Measurements from ENCODE around the gene CASK.
"Not testable (repeated sequence)": the region's sequence is repeated elsewhere in the genome, so short reads cannot be mapped to it uniquely, and the experiment has no call there.

The CASK gene

DNA sequence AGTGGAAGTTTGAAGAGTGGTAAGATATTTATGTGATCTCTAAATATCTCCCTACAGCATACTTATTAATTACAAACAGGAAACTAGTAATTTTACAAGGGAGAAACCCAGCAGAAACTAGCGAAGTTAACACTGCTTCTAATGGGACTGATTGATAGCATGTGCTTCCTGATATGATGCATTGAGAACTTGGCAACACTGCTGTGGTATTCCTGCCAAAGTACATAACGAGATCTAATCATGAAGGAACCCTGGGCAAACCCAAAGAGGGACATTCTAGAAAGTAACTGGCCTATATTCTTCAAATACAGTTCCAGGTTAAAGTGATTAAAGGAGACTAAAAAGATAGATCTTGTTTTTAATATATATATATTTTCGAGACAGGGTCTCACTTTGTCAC lies 239.2 kb downstream of the CASK start:
- no peak for DNase-seq

DNA sequence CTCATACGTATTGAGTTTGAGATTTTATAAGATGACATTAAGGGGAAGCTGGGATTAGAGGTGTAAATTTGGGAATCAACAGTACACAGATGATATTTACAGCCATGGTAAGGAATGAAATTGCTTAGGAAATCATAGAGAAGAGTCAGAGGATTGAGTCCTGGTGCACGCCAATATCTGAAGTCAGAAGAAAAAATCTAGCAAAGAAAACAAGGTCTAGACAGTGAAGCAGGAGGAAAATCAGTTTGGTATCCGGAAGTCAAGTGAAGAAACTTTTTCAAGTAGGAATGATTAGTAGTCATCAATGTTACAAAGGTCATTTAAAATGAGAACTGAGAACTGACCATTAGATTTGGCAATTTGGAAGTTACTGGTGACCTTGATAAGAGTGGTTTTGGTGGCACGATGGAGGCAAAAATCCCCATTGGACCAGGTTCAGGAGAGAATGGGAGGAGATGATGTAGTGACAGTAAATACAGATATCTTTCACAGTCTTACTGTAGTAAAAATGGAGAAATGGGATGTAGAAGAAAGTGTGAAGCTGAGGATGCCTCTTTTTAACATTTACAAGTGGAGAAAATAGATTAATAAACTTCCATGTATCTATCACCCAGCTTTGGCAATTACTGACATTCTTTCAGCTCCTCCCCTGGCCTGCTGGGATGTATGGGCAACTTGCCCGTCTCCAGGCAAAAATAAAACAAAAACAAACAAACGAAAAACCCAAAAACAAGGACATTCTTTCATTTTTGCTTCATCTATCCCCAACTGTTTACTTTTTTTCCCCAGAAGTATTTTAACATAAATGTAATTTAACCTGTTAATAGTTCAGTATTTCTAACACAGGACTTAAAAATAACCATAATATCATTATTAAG lies 245.9 kb downstream of the CASK start:
- DNase-seq = no peak

DNA sequence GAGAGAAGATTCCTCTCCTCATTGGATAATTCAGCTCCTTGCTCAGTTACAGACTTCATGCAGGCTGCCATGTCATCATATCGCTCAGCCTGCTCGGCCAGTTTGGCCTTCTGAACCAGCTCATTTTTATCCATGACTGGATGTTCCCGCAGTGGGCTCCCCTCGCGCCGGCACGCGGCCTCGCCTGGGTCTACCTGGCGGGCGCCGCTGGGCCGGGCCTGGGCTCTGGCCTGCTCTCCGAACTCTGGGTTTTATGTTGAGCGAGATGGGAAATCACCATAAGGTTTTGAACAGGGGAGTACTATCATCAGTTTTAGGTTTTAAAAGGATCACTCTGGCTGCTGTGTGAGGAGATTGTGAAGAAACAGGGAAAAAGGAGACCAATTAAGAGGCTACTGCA lies 247.0 kb downstream of the CASK start:
- DNase-seq = not testable (repeated sequence)

DNA sequence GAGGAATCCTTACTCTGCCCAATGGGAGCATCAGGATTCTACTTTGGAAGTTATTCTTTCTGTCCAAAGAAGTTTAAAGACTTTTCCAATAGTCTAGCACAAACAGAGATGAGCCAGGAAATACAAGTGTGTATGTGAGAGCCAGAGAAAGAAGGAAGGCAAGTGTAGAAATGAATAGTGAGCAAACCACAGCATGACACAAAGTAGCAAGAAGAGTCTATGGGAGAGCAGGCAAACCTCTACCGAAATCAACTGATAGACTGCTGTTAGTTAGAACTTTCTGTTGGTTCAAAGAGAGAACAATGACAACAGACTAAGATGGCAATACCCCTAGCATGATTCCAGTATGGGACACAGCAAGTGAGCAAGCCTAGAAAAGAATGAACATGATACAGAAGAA lies 250.7 kb downstream of the CASK start:
- no peak for DNase-seq

DNA sequence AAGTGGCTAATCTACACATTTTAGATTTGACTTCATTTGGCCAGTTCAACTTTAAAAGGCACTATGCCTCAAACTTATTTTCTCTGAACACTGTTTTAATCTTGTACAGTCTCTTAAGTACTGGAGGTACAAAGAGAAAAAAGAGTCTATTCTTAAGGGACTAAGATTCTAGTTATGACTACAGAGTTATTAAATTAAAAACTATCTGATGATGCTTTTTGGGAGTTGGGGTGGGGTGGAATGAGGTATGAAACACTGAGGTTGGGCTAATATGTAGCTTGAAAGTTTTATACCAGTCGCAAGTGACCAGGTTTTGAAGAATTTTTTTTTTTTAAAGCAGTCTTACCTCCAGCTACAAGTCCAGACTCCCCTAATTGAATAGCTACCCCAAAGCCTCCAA lies 252.3 kb downstream of the CASK start:
- no peak for DNase-seq

DNA sequence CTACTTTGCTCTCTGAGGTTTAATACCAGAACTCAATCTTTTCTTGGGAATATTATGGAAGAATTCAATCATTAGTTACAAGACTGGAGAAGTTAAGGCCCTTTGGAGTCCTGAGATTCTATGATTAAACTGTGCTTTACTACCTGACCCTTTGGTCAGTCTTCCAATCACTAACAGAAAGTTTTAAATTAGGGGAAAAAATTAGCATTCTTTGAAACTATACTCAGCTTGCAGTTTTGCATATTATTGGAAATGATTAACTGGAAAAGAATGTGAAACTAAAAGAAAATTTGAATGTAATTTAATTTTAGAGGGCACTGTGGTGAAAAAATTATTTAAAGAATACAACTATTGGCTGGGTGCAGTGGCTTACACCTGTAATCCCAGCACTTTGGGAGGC lies 253.2 kb downstream of the CASK start:
- DNase-seq = no peak

DNA sequence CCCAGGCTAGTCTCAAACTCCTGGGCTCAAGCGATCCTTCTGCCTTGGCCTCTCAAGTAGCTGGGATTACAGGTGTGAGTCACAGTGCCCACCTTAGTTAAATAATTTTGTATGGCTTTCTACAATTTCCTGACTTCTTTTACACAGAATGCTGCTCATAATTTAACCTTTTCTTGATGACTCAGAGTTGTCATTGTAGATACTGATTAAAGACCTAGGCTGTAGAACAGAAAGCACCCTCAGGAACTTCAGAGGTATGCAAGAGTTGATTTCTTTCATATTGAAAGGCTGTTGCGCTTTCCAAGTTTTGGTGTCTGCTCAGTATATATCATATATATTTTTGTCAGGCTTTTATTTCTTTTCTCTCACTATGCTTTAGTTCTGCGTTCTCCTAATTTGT lies 255.7 kb downstream of the CASK start:
- DNase-seq = no peak

DNA sequence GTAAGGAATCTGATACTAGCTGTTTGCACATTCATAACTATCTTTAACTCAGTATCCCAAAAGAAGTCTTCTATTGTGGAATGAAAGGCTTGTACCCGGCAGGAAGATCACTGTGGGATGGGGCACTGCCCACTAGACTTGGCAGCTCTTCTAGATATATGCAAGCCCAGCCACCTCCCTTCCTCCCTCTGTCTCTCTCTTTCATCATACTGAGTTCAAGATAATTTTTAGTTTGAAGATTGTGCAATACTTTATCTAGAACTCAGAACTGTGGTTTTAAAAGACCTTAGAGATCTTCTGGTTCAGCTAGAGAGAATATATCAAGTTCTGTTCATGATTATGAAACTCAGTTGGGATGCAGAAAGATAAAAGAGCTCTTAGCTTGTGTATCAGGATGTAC lies 257.1 kb downstream of the CASK start:
- DNase-seq = no peak

DNA sequence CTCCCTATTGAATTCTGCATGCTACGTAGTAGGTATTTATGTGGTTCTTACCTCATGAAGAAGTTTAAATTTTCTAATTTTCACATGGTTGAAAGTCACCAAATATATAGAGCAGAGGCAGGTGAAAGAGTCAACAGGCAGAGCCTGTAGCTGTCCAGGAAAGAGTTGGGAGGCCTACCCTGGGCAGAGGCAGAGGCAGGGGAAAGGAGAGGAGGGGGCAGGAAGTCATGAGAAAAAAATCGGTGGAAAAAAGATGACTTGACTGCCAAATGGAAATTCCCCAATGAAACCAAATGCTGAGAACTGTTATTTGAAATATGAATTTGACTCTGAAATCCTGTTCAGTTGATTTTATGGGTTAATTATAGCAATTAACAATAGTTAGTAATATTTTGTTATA lies 257.7 kb downstream of the CASK start:
- no peak for DNase-seq

DNA sequence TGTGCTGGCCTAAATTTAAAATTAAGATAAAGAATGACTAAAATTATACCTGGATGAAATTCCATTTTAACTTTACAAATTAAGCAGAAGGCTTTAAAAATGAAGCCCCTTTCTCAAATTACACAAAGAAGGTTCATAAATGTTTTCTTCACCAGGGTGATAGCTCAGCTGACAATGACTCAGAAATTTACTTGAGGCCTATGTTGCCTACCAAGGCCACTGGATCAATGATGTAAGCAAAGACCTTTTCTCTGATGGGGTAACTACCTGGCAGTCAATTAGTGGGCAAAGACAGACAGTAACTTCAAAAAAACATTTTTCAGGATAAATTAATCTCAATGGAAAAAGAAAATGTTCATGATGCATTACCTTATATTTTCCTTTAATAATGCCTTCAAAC lies 258.4 kb downstream of the CASK start:
- DNase-seq = no peak

DNA sequence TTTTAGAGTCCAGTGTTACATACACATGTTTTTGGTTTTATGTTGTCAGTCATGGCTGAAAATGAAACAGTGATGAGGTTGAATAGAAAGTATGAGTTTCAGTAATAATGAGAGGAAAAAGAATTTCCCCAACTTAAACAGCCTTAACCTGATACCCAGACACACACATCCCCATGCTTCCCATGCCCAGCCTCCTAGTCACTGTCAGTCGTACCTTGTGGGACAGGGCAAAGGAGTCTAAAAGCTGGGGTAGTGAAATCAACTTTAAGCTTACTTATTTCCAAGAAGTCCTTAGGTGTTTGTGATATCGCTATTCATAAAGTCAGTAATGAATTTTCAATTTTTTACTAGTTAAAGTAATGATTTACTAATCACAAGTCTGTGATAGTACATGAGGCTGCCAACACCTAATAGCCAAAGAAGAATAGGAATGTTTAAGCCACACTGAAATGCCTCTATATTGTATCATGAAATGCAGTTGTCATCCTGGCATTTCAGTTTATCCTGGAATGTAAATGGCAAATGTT lies 258.9 kb downstream of the CASK start:
- no peak for DNase-seq

DNA sequence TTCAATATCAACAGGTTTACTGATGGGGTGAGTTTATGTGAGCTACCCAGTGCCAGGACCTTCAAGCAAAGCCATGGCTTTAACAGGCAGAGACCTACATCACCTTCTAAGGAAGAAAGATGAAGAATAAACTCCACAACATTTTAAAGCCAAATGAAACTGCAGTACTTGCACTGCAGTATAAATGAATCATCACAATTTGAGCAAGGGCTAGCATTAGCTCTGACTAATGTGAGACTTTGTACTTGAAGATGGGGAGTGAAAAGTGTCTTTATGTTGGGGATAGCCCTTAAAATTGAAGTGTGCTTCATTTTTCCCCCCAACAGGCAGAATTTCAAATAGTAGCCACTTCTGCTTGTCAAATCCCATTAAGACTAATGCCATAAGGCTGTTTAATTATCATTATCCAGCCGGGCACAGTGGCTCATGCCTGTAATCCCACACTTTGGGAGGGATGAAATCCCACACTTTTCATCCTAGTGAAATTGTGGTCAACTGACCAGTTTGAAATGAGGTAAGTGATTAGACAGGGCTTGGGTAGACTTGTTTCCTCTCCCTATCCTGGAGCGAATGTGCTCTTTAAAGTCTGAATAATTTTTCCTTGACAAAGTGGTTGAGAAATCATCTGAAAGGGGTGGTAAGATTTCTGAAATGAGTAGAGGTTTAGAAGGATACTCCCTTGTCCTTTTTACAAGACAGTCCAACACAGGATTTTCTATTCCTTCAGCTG lies 261.8 kb downstream of the CASK start:
- DNase-seq = no peak

DNA sequence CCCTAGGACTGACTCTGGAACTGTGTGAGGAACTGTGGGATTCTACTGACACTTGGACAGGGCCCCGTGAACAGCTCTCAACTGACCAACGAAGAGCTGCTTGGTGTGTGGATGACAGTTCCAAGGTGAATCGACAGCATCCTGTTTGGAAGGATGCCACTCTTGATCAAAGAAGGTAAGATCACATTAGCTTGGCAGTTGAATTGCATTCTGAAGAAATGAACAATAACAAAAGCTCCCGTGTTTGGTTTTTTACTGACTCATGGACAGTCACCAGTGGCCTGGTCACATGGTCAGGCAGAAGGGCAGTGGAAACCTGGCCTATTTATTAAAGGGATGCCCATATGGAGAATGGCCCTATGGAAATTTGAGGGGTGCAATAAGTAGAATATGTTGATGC lies 267.7 kb downstream of the CASK start:
- DNase-seq = no peak

DNA sequence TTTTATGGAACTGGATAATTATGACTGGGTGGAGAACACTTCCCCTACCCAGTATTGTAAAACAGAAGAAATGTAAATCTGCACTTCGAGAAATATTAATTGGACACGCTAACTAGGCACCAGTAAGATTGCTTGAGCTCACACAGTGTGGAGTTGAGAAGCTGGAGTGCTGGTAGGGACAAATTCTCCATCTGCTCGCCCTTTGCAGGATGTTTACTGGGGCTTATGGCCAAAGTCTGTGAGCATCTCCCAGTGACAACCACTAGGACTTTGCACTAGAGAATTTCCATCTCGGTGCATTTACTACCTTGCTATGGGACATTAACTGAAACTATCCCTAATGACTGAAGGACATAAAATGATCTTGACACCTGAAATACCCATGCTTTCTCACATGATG lies 268.3 kb downstream of the CASK start:
- DNase-seq = no peak

DNA sequence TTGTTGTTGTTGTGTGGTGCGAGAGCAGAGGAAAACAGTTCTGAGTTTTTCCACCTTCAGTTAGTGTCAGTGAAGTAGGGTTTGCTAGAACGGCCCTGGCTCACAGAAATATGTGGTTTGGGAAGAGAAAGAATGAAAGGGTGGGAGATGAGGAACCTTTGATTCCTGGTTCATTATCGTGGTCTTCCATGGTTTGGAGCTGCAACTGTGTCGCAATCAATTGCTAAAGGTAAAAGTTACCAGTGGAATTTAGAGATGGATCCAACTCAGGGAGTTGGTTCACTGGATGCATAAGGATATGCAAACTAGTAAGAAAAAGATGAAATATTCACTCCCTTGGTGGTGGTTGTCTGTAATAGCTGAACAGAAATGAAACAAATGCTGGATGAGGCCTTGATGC lies 270.2 kb downstream of the CASK start:
- no peak for DNase-seq

DNA sequence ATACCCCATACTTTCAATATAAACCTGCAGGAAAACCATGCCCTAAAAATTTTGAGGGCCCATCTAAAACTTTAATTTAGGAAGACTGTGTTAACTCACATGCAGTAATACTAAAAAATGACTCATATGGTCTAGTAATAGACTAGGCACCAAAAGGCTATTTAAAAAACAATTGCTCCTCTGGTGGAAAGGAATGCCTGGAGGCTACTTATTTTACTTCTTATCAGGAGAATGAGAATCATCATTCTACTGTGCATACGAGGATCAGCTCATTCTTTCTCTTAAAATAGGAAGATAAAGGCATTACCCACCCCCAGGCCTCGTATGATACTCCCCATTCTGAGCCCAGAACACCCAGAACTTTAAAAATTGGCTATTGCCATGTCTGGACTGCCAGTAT lies 277.2 kb downstream of the CASK start:
- not testable (repeated sequence) for DNase-seq

DNA sequence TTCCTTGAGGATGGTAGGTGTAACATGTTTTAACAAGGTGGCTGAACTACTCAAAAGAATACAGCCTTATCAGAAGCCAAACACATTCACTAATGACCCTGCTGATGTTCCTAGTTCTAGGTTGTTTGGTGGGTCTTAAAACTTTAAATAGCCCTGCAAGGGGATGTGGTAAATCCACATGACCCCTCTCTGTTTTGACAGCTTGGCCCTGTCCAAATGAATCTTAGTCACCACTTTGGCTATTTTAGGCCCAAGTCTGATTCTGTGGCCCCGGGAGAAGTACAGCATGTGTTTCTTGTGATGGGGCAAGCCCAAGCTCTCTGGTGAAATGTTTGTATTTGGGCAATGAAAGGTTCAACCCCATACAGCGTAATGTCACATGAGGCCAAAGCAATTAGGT lies 289.1 kb downstream of the CASK start:
- DNase-seq = no peak

DNA sequence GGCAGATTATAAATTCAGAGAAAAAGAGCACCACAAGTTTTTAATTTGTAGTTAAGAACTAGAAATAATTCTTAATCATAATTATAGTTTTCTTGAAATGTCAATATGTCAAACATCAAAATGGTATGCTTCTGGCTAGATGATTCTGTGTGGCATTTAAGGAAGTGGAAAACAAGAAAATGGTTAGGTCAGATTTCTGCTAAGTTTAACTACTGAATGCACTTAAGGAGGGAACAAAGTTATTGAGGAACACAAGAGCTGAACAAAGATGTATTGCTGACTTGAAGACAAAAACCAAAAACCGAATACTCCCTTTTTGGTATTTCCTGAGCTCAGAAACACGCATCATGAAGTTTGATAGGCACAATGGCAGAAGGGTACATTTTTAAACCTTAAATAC lies 293.3 kb downstream of the CASK start:
- DNase-seq = no peak

DNA sequence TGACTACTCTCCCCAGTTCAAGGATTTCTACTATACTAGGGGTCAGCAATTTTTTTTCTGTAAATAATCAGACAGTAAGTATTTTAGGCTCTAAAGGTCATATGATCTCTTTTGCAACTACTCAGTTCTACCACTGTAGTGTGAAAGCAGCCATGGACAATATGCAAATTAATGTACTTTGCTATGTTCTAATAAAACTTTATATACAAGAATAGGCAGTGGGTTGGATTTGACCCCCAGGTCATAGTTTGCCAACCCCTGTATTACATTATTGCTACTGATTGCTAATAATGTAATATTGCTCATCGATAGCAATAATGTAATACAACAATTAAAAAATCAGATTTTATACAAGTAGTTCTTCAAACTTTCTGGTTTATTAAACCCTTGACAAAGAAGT lies 293.8 kb downstream of the CASK start:
- no peak for DNase-seq

DNA sequence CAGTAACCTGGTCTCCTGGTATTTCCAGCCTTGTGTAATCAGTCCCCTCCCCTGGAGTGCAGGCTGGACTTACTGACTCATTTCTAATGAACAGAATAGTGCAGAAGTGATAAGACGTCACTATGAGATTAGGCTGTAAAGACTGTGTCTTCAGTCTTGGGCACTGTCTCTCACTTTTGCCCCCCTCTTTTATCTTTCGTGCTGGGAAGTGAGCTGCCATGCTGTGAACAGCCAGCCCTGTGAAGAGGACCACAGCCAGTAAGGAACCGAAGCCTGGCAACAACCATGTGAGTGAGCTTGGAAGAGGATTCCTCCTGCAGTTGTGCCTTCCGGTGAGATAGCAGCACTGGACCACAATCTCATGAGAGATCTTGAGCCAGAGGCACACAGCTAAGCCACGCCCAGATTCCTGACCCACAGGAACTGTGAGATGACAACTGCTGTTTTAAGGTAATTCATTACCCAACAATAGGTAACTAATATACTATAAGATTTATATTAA lies 302.1 kb downstream of the CASK start:
- DNase-seq = no peak

DNA sequence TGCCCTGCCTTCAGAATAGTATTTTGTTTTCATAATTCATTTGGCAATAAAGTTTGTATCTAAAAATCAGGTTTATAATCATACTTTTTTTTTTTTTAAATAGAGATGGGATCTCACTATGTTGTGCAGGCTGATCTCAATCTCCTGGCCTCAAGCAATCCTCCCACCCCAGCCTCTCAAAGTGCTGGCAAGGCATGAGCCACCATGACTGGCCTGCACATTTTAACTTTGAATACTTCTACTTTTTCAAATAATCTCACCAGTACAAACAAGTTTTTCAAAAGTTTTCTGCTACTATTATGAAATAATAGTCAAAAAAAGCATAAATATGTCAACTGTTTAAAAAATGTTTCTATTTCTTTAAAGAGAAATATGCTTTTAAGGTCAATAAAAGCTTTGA lies 304.1 kb downstream of the CASK start:
- DNase-seq = no peak

DNA sequence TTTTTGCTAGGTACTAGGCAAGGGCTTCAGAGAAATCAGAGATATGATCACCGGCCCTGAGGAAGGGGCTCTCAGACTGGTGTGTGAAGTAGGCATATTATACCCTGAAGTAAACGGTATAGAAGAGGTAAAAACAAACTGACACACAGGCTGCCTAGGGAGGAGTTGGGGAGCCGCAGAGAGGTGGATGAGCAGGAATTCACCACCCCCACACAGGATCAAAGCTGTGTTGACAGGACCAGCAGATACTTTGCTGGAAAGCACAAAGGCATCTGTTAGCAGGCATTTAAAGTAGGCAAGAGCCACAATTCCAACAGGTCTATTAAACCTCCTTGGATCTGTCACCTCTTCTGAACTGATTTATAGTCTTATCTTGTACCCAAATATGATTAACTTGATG lies 306.4 kb downstream of the CASK start:
- DNase-seq = no peak

DNA sequence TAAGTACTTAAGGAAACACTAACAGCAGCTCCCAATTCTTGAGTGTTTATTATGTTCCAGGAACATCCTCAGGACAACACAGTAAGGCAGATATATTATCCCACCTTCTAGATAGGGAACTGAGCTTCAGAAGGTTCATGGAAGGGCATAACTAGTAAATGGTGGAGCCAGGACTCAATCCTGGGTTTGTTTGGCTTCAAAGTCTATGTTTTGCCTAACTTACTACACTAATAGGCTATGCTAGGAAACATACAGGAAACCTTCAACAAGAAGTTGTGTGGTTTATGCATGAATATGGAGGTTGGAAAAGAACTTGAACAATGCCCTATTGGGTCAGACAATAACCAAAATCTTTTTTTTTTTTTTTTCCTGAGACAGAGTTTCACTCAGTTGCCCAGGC lies 307.1 kb downstream of the CASK start:
- DNase-seq = no peak

DNA sequence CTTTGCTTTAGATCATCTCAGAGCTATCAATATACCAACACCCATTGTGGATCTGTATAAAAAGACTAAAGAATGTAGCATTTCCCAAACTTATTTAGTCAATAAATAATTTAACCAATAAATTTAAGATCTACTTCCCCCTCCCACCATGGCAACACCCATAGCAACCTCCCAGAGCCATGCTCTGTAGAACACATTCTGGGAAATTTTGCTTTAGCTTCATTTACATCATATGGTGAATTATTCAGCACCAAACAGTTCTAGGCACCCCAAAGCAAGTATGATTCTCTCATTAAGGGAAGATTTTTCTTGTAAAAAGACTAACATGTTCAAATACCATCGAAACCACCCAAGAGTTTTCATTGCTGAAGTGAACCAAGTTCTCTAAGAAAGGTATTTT lies 315.1 kb downstream of the CASK start:
- DNase-seq = no peak

Measured in NCI-H1436 (cell line).